ENCODE data around the gene REG4. TPM values are rescaled to one million over a fixed set of nuclear protein-coding genes. Genes with fewer than 3 reads are reported as not detected.
A peak's percentile ranks its signal among the peaks of the same experiment; 100 is the strongest.

REG4 gene
- total and polyA plus RNA-seq, 4 donors: 0.08 to 0.19 (median 0.15) TPM; not detected in 1

- TF ChIP-seq JUND (IDR thresholded peaks at IDR 0.05) (no peak), FOXA1 (IDR thresholded peaks at IDR 0.05) (no peak), ATF3 (IDR thresholded peaks at IDR 0.05) (no peak), HNF4A (conservative IDR thresholded peaks at IDR 0.05) (no peak), EGR1 (IDR thresholded peaks at IDR 0.05; ENCODE audit: low read depth in 2 of 2) (no peak), MAX (IDR thresholded peaks at IDR 0.05) (no peak), CTCF (IDR thresholded peaks at IDR 0.05; ENCODE audit: low read depth, low read length, missing input control) (no peak), RAD21 (IDR thresholded peaks at IDR 0.05) (no peak), GABPA (IDR thresholded peaks at IDR 0.05 in 1 of 2, conservative IDR thresholded peaks at IDR 0.05 in 1 of 2) (no peak), YY1 (IDR thresholded peaks at IDR 0.05) (no peak), NR2F2 (IDR thresholded peaks at IDR 0.05) (no peak), FOXA2 (IDR thresholded peaks at IDR 0.05) (no peak), HNF4G (IDR thresholded peaks at IDR 0.05) (no peak), RXRA (IDR thresholded peaks at IDR 0.05) (no peak), SP1 (IDR thresholded peaks at IDR 0.05) (no peak), TAF1 (conservative IDR thresholded peaks at IDR 0.05) (no peak)
- TF ChIP-seq, protein P1, sequence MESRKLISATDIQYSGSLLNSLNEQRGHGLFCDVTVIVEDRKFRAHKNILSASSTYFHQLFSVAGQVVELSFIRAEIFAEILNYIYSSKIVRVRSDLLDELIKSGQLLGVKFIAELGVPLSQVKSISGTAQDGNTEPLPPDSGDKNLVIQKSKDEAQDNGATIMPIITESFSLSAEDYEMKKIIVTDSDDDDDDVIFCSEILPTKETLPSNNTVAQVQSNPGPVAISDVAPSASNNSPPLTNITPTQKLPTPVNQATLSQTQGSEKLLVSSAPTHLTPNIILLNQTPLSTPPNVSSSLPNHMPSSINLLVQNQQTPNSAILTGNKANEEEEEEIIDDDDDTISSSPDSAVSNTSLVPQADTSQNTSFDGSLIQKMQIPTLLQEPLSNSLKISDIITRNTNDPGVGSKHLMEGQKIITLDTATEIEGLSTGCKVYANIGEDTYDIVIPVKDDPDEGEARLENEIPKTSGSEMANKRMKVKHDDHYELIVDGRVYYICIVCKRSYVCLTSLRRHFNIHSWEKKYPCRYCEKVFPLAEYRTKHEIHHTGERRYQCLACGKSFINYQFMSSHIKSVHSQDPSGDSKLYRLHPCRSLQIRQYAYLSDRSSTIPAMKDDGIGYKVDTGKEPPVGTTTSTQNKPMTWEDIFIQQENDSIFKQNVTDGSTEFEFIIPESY (IDR thresholded peaks at IDR 0.05): no peak
- TF ChIP-seq, protein P2, sequence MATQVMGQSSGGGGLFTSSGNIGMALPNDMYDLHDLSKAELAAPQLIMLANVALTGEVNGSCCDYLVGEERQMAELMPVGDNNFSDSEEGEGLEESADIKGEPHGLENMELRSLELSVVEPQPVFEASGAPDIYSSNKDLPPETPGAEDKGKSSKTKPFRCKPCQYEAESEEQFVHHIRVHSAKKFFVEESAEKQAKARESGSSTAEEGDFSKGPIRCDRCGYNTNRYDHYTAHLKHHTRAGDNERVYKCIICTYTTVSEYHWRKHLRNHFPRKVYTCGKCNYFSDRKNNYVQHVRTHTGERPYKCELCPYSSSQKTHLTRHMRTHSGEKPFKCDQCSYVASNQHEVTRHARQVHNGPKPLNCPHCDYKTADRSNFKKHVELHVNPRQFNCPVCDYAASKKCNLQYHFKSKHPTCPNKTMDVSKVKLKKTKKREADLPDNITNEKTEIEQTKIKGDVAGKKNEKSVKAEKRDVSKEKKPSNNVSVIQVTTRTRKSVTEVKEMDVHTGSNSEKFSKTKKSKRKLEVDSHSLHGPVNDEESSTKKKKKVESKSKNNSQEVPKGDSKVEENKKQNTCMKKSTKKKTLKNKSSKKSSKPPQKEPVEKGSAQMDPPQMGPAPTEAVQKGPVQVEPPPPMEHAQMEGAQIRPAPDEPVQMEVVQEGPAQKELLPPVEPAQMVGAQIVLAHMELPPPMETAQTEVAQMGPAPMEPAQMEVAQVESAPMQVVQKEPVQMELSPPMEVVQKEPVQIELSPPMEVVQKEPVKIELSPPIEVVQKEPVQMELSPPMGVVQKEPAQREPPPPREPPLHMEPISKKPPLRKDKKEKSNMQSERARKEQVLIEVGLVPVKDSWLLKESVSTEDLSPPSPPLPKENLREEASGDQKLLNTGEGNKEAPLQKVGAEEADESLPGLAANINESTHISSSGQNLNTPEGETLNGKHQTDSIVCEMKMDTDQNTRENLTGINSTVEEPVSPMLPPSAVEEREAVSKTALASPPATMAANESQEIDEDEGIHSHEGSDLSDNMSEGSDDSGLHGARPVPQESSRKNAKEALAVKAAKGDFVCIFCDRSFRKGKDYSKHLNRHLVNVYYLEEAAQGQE (IDR thresholded peaks at IDR 0.05): no peak
- Histone ChIP-seq H3K4me1 (ENCODE audit: control insufficient read depth in 4 of 4, insufficient read depth in 4 of 4, low read length in 3 of 4) (peaks cover 2 to 33% (median 17%) of the 10 kb centered on the region in 4 donors), H3K27ac (ENCODE audit: low read depth in 1 of 2, low read length in 2 of 2) (peak overlapping the region in 1 of 2 donors; percentile 34), H3K9me3 (ENCODE audit: control insufficient read depth in 4 of 4, low read length in 3 of 4) (no peaks in the 10 kb centered on the region), H3K9ac (ENCODE audit: low read depth in 1 of 2, low read length in 2 of 2) (no peak overlapping the region), H3K27me3 (ENCODE audit: control insufficient read depth in 4 of 4, insufficient read depth in 4 of 4, low read length in 3 of 4) (no peaks in the 10 kb centered on the region), H3K4me3 (ENCODE audit: low read depth in 1 of 3, low read length in 3 of 3) (no peak overlapping the region), H3K36me3 (ENCODE audit: control insufficient read depth in 4 of 4, insufficient read depth in 3 of 4, low read depth in 1 of 4, low read length in 3 of 4) (no peaks in the 10 kb centered on the region)
- 79% methylated on average over 7 of the region's 7 CpGs for WGBS
- no peak for DNase-seq (ENCODE audit: low spot score)
Observed at GRCh38 chr1:119815928-119816327, 4.7 kb upstream of the REG4 start.

Measured in liver (tissue), 9 donors.